Hematopoietic multipotent progenitor cell treated with erythropoietin and hydrocortisone succinate and interleukin-3 and kit ligand, for 6 days (in vitro differentiated cells): Measurements from ENCODE around the gene MVK.

Experiments
- DNase-seq: peaks from one replicate; pipeline ENCODE4 v3.0.0-alpha.2; 2015

The MVK gene

DNA sequence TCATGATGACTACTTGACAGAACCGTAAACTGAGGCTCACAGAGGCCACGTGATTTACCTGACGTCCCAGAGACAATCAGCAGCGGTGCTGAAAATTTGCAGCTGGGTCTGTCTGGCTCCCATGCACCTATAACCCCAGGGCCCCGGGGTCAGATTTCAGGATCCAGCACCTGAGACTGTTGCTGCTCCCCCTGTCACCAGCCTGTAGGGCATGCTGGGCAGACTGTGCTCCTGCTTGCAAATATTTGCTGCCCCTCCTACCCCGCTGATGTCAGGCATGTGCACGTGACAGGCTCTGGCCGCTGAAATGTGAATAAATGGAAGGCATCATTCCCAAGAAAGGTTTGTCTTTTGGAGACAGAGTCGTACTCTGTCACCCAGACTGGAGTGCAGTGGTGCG is 6.3 kb upstream of the MVK start:
- no peak for DNase-seq

DNA sequence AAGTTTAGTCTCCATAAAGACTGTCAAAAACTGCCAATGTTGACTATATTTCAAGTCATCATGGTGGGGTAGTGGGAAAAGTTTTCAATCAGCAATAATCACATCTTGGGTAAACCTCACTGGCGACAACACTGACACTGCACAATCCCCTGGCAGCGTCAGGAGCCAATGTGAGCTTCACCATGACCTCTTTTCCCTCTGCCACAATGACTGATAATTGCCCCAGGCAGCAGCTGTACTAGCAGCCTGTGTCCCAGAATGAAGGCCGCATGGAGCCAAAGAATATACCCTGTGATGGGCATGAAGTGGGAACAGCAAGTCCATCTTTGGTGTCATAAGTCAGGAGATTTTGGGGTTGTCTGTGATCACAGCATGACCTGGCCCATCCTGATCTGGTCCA is 5.6 kb upstream of the MVK start:
- no peak for DNase-seq

DNA sequence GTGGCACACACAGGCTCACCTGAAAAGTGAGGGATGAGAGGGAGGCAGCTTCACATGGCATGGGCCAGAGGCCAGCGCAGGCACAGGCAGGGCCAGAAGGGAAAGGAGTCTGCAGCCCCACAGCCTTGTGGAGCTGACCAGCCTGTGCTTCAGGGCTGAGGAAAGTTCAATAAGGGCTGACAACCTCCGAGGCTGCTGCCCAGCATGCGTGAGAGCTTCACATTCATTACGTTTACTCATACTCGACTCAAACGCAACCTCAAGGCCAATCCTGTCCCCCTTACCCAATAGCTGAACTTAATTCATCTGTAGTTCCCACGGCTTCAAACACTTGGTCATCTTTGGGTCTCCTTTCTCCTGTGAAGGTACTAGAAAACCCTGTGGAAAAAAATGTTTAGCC is 5.1 kb upstream of the MVK start:
- no peak for DNase-seq

DNA sequence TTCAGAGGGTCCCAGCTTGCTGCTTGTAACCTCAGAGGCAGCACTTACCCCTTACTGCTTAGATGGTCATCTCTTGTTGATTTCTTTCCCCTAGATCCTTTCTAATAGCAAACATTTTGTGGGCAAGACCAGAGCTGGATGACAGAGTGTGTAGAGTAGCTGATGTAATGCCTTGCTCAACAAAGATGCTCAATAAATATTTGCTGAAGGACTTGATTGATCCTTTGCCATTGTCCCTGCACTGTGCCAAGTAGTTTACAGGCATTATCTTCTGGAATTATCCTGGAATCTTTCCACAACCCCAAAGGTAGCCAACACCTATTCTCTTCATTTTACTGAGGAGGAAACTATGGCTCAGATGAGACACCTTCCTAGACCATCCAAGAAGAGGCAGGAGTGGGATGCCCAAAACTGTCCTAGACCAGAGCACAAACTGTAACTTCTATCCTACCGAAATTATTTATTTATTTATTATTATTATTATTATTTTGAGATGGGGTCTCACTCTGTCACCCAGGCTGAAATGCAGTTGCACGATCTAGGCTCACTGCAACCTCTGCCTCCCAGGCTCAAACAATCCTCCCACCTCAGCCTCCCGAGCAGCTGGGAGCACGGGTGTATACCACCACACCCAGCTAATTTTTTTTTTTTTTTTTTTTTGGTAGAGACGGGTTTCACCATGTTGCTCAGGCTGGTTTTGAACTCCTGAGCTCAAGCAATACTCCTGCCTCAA is 1.7 kb upstream of the MVK start:
- DNase-seq: no peak

DNA sequence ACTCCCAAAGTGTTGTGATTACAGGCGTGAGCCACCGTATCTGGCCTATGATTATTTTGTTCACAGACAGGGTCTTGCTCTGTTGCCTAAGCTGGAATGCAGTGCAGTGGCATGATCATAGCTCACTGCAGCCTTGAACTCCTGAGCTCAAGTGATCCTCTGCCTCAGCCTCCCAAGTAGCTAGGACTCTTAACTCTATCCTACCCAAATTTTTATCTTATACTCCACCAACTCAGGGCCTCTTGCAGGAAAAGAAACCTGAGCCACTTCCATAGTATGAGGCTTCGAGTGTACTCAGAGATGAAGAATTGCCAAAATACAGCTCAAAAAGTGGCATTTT is 1.1 kb upstream of the MVK start:
- peak; percentile 11 for DNase-seq

DNA sequence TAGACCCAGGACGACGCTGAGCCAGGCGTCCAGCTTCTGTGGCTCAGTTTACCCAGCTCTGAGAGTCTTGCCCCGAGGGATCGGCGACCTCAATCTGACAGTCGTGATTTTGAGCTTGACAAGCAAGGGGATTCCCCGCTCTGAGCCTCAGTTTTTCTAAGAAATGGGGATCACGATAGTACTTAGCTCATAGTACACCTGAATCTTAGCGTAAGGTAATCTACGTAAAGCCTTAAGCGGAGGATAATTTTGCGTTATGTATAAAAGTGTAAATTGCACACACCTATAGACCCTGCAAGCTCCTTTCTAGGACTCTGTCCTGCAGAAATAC is 285 bp downstream of the MVK start:
- no peak for DNase-seq

DNA sequence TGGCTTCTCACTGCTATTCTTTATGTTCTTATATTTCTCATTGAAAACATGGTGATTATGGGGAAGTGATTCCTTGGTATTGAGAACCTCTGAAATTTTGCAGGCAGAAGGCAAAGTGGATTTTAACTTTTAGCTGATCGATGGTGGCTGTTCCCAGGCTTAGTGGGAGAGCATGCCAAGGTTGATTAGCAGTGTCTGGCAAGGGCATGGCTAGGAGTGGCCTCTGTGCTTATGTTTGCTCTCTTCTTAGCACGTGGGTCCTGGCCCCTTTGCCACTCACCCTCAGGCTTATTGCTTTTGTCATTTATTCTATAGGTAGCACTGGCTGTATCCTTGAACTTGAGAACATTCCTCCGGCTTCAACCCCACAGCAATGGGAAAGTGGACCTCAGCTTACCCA is 2.1 kb downstream of the MVK start:
- no peak for DNase-seq

DNA sequence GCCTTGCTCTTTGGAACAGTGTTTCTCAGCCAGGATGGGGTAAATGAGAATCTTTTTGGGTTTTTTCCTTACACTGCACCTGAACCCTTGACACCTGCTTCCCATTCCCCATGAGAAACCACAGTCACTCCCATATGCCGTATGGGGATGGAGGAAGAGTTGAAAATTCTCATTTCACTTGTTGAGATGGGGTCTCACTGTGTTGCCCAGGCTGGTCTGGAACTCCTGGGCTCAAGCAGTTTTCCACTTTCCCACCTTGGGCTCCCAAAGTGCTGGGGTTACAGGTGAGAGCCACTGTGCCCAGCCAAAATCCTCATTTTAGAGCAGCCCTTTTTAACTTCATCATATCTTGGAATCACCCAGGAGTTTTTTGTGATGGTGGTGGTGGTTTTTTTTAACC is 3.7 kb downstream of the MVK start:
- DNase-seq: no peak

DNA sequence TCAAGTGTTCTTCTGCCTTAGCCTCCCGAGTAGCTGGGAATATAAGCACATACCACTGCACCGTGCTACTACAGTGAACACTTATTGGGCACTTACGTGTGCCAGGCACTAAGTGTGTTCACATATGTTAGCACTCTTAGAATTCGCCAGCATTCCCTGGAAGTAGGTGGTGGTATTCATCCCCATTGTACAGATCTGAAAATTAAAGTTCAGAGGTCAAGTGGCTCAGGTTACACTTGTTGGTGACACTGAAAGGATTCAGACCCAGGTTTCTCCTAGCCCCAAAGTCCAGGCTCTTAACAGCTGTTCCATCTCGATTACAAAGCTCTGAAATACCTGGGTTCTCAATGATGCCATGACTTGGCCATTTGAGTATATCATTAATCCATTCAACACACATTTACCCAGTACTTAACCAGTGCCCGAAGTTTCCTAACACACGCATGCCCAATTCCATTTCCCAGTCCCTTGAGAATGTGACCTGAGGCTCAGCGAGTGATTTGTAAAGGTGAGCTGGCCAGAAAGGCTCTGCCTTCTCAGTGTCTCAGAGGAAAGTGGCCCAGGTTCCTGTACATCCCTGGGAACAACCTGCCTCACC is 4.8 kb downstream of the MVK start:
- no peak for DNase-seq

DNA sequence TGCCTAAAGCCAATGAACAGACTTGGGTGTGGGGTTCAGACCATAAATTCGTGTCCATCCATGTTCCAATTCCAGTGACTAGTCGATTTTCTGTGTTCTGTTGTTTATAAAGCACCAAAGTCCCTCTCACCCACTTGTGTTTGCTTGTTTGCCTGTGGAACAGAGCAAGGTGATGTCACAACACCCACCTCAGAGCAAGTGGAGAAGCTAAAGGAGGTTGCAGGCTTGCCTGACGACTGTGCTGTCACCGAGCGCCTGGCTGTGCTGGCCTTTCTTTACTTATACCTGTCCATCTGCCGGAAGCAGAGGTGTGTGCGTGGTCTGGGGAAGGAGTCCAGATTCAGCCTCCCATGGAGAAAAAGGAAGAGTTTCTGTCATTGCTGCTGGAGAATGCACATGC is 6.0 kb downstream of the MVK start:
- no peak for DNase-seq

DNA sequence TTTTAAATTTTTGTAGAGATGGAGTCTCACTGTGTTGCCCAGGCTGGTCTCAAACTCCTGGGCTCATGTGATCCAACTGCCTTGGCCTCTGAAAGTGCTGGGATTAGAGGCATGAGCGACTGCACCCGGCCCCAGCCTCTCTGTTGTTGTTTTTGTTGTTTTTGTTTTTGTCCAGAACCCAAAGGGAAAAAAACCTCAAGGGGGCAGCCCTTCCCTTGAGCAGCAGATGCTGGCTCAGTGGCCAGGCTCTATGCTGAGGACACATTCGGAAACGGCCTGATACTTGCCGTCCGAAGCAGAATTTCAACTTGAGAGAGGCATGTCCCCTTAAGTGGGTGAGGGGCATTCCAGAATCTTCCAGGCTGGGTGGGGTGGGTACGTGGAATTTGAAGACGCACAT is 6.7 kb downstream of the MVK start:
- no peak for DNase-seq

DNA sequence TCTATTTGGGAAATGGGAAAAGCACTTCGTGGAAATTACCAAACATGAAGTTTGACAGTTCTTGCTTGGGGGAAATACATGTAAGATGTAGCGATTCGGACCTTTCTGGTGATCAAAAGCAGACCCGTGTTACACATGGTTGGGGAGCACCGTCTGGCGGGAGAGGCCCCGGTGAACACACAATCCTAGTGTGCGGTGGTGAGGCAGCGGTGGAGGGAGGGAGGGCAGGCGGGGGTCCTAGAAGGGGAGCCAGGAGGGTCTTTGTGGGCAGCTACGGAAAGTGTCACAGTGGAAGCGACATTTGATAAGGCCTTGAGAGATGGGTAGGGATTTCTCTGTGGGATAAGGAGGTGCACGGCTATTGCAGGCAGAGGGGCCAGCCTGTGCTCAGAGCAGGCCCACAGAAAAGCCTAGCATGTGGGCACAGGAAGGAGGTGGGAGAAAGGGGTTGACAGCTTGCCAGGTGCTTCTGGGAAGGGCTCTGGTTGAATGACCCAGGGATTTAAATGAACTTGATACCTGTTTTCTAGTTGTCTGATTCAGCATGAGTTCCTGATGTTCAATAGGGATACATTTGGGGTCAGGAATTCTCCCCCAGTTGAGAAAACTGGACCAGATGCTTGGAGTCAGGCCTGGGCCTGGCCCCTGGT is 7.2 kb downstream of the MVK start:
- no peak for DNase-seq

DNA sequence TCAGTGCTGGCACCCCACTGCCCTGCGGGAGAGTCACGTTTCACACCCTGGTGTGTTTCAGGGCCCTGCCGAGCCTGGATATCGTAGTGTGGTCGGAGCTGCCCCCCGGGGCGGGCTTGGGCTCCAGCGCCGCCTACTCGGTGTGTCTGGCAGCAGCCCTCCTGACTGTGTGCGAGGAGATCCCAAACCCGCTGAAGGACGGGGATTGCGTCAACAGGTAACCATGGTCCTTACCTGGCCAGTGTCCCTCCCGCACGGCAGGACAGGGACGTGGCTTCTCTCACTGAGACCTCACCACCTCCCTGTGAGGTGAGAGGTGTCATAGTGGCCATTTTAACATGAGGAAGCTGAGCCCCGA is 7.7 kb downstream of the MVK start:
- no peak for DNase-seq

DNA sequence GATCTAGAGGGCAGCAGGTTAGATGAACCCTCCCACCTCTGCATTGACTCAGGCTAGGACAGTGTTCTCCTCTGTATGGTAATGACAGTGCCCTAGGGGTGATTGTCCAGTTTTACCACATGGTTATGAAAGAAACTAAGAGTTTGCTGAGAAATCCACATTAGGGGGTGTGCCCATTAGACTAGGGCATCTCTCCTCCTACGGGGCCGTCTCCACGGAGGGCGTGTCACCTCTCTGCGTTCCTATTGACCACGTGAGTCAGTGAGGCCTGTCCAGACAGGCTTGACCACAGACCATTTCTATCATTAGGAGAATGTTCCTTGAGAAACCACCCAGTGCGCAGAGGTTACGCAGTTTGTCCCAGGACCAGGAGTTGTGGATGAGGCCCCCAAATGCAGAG is 8.3 kb downstream of the MVK start:
- no peak for DNase-seq

DNA sequence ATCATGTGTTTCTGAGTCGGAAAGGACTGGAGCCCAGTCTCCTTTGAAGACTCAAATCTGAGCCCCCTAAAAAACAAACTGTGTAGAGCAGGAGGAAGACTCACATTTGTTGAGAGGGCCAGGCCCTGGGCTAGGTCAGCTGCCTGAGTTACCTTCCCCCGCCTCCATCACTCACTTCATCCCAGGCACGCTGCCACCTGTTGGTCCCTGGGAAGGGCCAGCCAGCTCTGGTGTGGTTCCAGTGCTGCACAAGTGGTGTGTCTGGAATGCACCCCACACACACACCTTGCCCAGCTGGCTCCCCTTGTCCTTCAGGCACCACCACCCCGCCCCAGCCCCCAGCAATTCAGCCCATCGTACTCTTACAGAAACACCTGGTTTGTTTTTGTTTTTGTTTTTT is 9.0 kb downstream of the MVK start:
- DNase-seq: no peak

DNA sequence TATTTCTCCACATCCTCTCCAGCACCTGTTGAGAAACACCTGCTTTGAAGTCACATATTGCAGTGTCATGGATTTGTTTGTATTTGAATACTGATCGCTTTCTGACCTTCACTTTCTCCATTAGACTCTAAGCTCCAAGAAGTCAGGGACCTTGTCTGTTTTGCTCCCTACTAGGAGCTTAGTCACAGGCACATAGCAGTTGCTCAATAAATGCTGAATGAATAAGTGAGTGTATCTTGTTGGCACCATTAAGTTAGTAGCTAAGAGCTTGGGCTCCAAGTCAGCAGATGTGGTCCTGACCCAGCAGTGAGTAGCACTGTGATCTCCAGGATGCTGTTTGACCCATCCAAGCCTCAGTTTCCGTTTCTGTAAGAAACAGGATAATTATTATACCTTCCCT is 10.1 kb downstream of the MVK start:
- no peak for DNase-seq

DNA sequence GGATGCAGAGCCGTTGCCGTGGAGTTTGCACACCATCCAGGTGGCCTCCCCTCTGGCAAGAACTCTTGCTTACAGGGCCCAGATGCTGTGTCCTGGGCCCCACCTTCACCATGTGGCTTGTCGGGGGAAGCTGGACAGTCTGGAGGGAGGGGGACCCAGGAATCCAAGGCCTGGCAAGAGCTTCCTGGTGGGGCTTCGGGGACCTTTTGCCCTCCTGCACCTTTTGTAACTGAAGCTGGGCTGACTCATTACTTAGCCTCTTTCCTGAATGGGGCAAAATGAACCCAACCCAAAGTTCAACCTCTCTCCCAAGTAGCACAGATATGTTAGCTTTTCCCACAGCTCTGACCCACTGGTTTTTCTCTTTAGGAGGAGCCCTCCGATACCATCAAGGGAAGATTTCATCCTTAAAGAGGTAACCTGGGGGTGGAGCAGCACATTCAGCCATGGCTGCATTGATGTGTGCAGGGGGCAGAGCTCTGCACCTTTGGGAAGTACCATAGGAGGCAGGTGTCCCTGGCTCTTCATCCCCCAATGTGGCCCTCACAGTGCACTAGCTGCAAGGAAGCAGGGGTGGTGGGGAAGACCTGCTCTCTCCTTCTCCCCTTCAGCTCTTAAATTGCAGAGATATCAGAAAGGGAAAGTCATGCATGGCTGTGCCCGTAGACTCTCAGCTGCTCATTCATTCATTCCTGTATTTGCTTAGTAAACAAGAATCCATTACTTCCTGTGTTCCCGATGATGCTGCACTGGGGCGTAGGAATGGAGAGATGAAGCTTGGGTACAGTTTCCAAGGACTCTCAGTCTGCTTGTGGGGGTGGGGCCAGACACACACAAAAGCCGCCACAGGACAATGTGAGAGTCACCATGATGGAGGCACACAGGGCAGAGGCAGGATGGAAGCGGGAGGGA is 13.0 kb downstream of the MVK start:
- DNase-seq: no peak

DNA sequence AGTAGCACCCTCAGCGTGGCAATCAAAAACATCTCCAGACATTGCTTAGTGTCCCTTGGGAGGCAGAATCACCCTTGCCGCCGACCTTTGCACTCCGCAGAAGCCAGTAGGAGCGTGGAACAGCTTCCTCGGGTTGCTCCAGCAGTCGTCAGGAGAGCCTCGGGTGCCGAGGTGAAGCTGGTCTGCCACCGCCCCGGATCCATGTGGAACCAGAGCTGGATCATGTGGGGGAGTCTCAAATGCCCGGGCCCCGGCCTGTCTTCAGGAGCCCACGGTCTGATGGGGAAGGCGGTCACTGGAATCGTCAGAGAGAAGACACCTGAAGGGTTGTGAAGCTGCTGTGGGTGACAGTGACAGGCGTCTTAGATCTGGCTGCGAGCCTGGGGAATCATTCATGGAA is 14.3 kb downstream of the MVK start:
- no peak for DNase-seq

DNA sequence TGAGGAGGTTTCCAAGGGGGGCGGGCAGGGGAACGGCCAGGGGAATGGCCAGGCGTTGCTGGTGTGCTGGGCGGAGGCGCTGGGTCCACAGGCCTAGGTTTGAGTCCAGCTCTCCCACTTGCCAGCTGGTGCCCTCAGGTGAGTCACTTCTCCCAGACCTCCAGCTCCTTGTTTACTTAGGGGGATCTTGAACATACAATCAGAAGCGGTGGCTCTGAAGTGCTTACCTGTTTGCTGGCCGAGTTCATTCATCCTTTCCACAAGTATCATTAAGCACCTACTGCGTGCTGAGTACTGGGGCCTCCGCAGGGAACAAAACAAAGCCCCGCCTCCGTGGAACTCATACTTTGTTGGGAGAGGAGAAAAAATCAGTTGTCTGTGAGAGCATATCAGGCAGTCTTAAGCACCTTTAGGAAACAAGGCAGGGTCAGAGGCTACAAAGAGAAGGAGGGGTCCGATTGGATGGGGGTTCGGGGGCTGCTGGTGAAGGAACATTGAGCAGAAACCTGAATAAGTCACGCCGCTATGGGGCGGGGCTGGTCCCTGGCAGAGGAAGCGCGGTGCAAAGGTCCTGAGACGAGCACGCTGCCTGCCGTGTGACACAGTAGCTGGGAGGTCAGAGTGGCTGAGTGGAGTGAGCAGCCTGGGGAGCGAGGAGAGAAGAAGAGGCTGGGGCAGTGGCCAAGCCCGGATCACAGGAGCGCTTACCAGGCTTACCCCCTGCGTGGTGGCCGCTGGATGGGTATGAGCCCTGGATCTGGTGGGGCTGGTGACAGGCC is 15.1 kb downstream of the MVK start:
- DNase-seq: no peak

DNA sequence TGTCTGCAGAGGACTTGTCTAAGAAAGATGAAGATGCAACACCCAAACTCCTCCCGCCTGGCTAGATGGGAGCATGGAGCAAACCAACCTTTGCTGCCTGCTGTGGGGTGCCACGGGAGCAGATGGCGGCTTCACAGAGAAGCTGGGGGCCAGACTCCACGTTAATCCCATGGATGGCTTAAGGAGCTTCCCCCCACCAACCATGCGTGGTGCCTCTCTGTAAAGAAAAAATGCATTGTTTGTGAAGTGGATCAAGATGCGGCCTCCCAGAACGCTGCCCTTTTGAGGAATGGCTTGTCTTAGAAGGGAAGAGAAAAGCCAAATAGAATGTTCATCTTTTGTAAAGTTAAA is 15.6 kb downstream of the MVK start:
- no peak for DNase-seq

DNA sequence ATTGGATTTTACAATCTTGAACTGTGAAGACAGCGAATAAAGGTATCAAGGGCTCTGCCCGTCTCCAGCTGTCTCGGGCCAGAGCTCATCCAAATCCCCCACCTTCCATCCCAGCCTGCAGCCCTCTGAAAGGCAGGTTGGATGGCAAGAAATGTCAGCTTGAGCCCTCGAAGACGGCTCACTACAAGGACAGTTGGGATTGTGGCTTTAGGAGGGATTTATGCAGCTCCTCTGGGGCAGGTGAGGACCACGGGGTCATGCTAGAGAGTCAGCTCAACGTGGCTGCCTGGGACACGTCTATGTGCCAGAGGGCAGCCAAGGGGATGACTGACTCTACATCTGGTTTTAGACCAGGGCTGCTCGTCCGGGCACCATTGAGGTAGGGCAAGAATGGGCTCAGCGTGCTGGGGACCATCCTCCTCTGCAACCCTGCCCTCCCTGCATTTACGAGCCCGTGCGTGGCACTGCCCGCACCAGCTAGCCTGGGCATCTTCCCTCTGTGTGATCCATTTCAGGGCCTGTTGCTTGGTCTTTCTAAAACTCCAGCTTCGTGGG is 16.2 kb downstream of the MVK start:
- DNase-seq: no peak

DNA sequence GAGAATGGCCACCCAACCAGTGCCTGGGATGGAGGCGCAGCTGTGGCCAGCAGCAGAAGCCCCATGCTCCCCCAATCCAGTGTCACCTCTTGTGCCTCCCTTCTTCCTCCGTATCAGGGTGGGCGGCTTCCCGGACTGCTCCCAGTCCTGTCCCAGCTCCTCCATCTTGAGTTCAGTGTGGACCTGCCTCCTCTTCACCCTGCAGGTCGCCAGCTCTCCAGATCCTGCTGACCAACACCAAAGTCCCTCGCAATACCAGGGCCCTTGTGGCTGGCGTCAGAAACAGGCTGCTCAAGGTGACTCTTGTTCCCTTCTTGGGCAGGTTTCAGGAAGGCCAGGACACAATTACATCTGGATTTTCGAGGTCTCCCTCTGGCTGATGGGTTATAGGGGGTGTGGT is 17.0 kb downstream of the MVK start:
- no peak for DNase-seq

DNA sequence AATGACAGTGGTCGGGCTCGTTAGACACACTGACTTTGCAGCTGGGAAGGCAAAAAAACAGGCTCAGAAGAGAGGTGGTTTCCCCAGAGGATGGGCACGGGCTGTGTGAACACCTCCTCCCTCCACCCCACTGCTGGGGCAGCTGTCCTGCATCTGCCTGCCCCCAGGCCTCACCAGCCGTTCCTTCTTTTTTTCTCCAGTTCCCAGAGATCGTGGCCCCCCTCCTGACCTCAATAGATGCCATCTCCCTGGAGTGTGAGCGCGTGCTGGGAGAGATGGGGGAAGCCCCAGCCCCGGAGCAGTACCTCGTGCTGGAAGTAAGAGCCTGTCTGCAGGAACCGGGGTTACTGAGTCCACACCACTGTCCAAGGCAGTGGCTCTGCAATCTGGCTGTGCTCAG is 17.4 kb downstream of the MVK start:
- no peak for DNase-seq
